Stomach (tissue), 9 donors: ENCODE measurements around the gene CCL17. TPM values are rescaled to one million over a fixed set of nuclear protein-coding genes. Genes with fewer than 3 reads are reported as not detected.
"Not testable (repeated sequence)": the region's sequence is repeated elsewhere in the genome, so short reads cannot be mapped to it uniquely, and the experiment has no call there.

ENCODE experiments used
- DNase-seq, 2 donors: peaks; one replicate each; pipeline versions ENCODE4 v3.0.0 to v3.0.0-alpha.2; 2013 to 2019
- H3K27ac ChIP-seq, 5 donors: fragments of 200-600 bp in 4 of 5; sonication (generic) in 4 of 5; one replicate each; pipeline ENCODE4 v1.5.1; 2013 to 2019; ENCODE audit warnings: mild to moderate bottlenecking in 1 of 5, moderate library complexity in 1 of 5
- H3K27me3 ChIP-seq, 3 donors: fragments of 200-600 bp; sonication (generic); one replicate each; pipeline ENCODE4 v1.5.1; 2017 to 2019; ENCODE audit warnings: mixed run types in 1 of 3
- H3K36me3 ChIP-seq, 4 donors: fragments of 200-600 bp; sonication (generic); 1 replicate in 3 of 4; 2 replicates in 1 of 4; pipeline ENCODE4 v1.5.1; 2016 to 2019
- H3K4me1 ChIP-seq, 4 donors: fragments of 200-600 bp; sonication (generic); one replicate each; pipeline ENCODE4 v1.5.1; 2016 to 2019
- H3K4me3 ChIP-seq, 4 donors: fragments of 200-600 bp; sonication (generic) in 3 of 4; one replicate each; pipeline ENCODE4 v1.5.1; 2016 to 2019; ENCODE audit warnings: mild to moderate bottlenecking in 1 of 4
- H3K9me3 ChIP-seq, 4 donors: fragments of 200-600 bp; sonication (generic); one replicate each; pipeline ENCODE4 v1.5.1; 2016 to 2019
- CTCF ChIP-seq, 7 experiments: fragments of 450-650 bp in 4 of 7; fragments of 200-600 bp in 3 of 7; sonication (generic) in 3 of 7; IDR thresholded peaks; one replicate each; pipeline ENCODE4 v1.5.1; 2016 to 2019; ENCODE audit warnings: antibody characterized with exemption in 7 of 7, control low read depth in 2 of 7, mild to moderate bottlenecking in 1 of 7
- EP300 ChIP-seq: sonication (generic); formaldehyde crosslinking; IDR thresholded peaks from one replicate; pipeline ENCODE4 v1.6.1; 2017; ENCODE audit warnings: antibody characterized with exemption
- POLR2A ChIP-seq, 4 donors: fragments of 450-650 bp; IDR thresholded peaks; one replicate each; pipeline ENCODE4 v1.6.1; 2016; ENCODE audit warnings: antibody characterized with exemption in 4 of 4, control low read depth in 2 of 4, mild to moderate bottlenecking in 1 of 4, moderate library complexity in 1 of 4
- POLR2AphosphoS5 ChIP-seq, 3 donors: sonication (generic); formaldehyde crosslinking; IDR thresholded peaks; one replicate each; pipeline ENCODE4 v1.6.1; 2016; ENCODE audit warnings: antibody characterized with exemption in 3 of 3
- WGBS, 5 donors: extraction: QIAGEN DNeasy Blood & Tissue Kit in 3 of 5; methylation state at CpG; one replicate each; pipeline versions ENCODE4 v1.1.5 to v1.1.7; 2013 to 2018; 5-methylcytosine and 5-hydroxymethylcytosine counted together
- intact Hi-C: fragments of 100-400 bp; cut with DNase I; formaldehyde crosslinking; loops from one replicate; pipeline ENCODE4 v1.15.1; 2023; ENCODE audit warnings: low total_unique reads
- polyA plus RNA-seq, 3 donors: library from polyadenylated mRNA; stranded (reverse); fragments of 200-250 nt; gene quantifications; one replicate each; pipeline ENCODE4 v1.2.3, GENCODE V29; 2013
- total RNA-seq, 5 donors: library from RNA; depleted of rRNA; stranded (reverse); fragments of >200 nt; gene quantifications; one replicate each; pipeline versions ENCODE4 v1.1.0 to v1.2.3, GENCODE V29; 2014 to 2016
- donor health status: healthy with polysubstance abuse.
- donor health status: Bipolar disorder and iron deficiency.
- donor health status: healthy.

CCL17 gene
- total and polyA plus RNA-seq, 8 donors, result 3.9 TPM; not detected in 7

- Histone ChIP-seq H3K4me1 (peaks cover 4 to 21% (median 8%) of the 10 kb centered on the region in 4 donors), H3K27ac (no peak overlapping the region), H3K36me3 (no peaks in the 10 kb centered on the region), H3K9me3 (no peaks in the 10 kb centered on the region), H3K27me3 (no peaks in the 10 kb centered on the region), H3K4me3 (no peak overlapping the region)
- WGBS, 5 donors, result 45 to 59% (median 54%) methylated on average over 7 of the region's 7 CpGs
- TF ChIP-seq POLR2A (IDR thresholded peaks at IDR 0.05) (no peak), EP300 (no peak)
- intact Hi-C loops, result no loop called here
- DNase-seq, result peak; percentile 51 to 68
Observed at GRCh38 chr16:57394444-57394843, 10.1 kb upstream of the CCL17 start.

- intact Hi-C loops, result no loop called here
- Histone ChIP-seq H3K27ac (no peak overlapping the region), H3K9me3 (no peaks in the 10 kb centered on the region), H3K27me3 (no peaks in the 10 kb centered on the region), H3K4me3 (no peak overlapping the region), H3K4me1 (peaks cover 4 to 21% (median 8%) of the 10 kb centered on the region in 4 donors), H3K36me3 (no peaks in the 10 kb centered on the region)
- DNase-seq, result no peak
- TF ChIP-seq POLR2A (IDR thresholded peaks at IDR 0.05) (no peak), EP300 (no peak), POLR2AphosphoS5 (IDR thresholded peaks at IDR 0.05) (no peak), CTCF (IDR thresholded peaks at IDR 0.05) (no peak)
- WGBS, 5 donors, result 86 to 93% (median 91%) methylated on average over 5 of the region's 5 CpGs
Observed at GRCh38 chr16:57395026-57395425, 9.5 kb upstream of the CCL17 start.

- intact Hi-C loops, result no loop called here
- H3K27ac ChIP-seq, result no peak overlapping the region
- no peaks in the 10 kb centered on the region for H3K27me3 ChIP-seq
- H3K9me3 ChIP-seq, result no peaks in the 10 kb centered on the region
- no peak overlapping the region for H3K4me3 ChIP-seq
- DNase-seq, result no peak
- no peaks in the 10 kb centered on the region for H3K36me3 ChIP-seq
- H3K4me1 ChIP-seq, result peaks cover 0 to 21% (median 4%) of the 10 kb centered on the region in 4 donors
- TF ChIP-seq POLR2A (IDR thresholded peaks at IDR 0.05) (no peak), CTCF (IDR thresholded peaks at IDR 0.05) (no peak), EP300 (no peak), POLR2AphosphoS5 (IDR thresholded peaks at IDR 0.05) (no peak)
- WGBS, 5 donors, result 77 to 90% (median 85%) methylated on average over 4 of the region's 4 CpGs
Observed at GRCh38 chr16:57396786-57397185, 7.8 kb upstream of the CCL17 start.

GRCh38 chr16:57397493-57397892, 7.1 kb upstream of the CCL17 start:
- DNase-seq, H3K9me3 ChIP-seq, H3K36me3 ChIP-seq, intact Hi-C loops, H3K4me3 ChIP-seq, H3K27ac ChIP-seq, H3K27me3 ChIP-seq: not testable (repeated sequence)
- 27 to 63% (median 46%) methylated on average over 4 of the region's 4 CpGs for WGBS, 5 donors
- H3K4me1 ChIP-seq, result peaks cover 0 to 18% (median 2%) of the 10 kb centered on the region in 4 donors

GRCh38 chr16:57401943-57402640, 2.5 kb upstream of the CCL17 start:
- Histone ChIP-seq H3K36me3 (no peaks in the 10 kb centered on the region), H3K4me3 (no peak overlapping the region), H3K27ac (no peak overlapping the region), H3K9me3 (no peaks in the 10 kb centered on the region), H3K27me3 (no peaks in the 10 kb centered on the region), H3K4me1 (no peaks in the 10 kb centered on the region)
- DNase-seq, result no peak
- intact Hi-C loops, result no loop called here
- 40 to 73% (median 57%) methylated on average over 3 to 7 of the region's 7 CpGs for WGBS, 5 donors
- TF ChIP-seq EP300 (no peak), POLR2AphosphoS5 (IDR thresholded peaks at IDR 0.05) (no peak), POLR2A (IDR thresholded peaks at IDR 0.05) (no peak), CTCF (IDR thresholded peaks at IDR 0.05) (no peak)
